Measurements from ENCODE around the gene MATN1. TPM values are rescaled to one million over a fixed set of nuclear protein-coding genes. Genes with fewer than 3 reads are reported as not detected.
A peak's percentile ranks its signal among the peaks of the same experiment; 100 is the strongest.

Gene MATN1
- total RNA-seq, 1 donor from 2014 or later, result 0.47 TPM

DNA sequence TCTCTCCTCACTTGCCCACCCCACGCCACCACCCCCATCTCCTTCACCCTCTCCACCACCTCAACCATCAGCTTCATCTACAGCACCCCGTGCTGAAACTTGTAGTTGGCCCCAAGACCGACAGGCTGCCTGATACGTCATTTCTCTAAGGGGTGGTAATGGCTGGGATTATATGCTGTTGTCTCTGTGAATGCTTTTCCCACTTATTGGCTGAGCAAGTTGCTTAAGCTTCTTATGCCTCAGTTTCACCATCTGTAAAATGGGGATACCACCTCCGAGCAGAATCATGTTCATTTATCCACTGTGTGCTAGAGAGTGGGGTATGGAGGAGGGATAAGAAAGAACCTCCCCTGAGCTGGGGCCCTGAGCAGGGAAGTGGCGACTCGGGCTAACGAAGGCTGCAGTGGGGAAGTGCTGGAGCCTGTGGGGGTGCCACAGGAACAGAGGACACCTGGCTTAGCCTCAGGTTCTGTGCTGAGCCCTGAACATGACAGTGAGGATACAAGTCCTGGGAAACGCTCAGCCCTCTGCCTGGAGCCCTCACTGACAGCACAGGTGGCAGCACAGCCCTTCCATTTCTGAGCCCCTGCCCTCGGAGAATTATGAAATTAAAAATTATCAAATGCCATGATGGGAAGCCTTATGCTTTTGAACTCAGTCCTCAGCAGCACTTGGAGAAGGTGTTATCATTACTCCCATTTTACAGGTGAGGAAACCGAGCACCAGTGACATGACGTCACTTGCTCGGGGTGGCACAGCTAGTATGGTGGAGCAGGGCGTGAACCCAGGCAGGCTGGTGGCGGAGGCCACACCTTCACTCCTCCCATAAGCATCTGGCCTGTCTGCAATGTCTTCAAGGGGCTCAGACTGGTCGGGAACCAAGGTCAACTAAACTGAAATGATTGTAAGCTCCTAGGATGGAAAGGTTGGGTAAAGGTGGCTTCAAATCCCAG is 2.8 kb downstream of the MATN1 start:
- Mint-ChIP-seq H3K9me3 (ENCODE audit: low read depth) (peaks cover 2% of the 10 kb centered on the region), H3K27ac (ENCODE audit: unreplicated experiment) (no peak overlapping the region), H3K4me1 (ENCODE audit: low read depth) (peaks cover 9% of the 10 kb centered on the region), H3K36me3 (ENCODE audit: low read depth) (peaks cover 4% of the 10 kb centered on the region), H3K4me3 (ENCODE audit: unreplicated experiment) (no peak overlapping the region), H3K27me3 (ENCODE audit: low read depth) (no peaks in the 10 kb centered on the region)
- no peak for DNase-seq (ENCODE audit: low spot score)
- TF ChIP-seq, protein P1, sequence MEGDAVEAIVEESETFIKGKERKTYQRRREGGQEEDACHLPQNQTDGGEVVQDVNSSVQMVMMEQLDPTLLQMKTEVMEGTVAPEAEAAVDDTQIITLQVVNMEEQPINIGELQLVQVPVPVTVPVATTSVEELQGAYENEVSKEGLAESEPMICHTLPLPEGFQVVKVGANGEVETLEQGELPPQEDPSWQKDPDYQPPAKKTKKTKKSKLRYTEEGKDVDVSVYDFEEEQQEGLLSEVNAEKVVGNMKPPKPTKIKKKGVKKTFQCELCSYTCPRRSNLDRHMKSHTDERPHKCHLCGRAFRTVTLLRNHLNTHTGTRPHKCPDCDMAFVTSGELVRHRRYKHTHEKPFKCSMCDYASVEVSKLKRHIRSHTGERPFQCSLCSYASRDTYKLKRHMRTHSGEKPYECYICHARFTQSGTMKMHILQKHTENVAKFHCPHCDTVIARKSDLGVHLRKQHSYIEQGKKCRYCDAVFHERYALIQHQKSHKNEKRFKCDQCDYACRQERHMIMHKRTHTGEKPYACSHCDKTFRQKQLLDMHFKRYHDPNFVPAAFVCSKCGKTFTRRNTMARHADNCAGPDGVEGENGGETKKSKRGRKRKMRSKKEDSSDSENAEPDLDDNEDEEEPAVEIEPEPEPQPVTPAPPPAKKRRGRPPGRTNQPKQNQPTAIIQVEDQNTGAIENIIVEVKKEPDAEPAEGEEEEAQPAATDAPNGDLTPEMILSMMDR (IDR thresholded peaks at IDR 0.05), result no peak

DNA sequence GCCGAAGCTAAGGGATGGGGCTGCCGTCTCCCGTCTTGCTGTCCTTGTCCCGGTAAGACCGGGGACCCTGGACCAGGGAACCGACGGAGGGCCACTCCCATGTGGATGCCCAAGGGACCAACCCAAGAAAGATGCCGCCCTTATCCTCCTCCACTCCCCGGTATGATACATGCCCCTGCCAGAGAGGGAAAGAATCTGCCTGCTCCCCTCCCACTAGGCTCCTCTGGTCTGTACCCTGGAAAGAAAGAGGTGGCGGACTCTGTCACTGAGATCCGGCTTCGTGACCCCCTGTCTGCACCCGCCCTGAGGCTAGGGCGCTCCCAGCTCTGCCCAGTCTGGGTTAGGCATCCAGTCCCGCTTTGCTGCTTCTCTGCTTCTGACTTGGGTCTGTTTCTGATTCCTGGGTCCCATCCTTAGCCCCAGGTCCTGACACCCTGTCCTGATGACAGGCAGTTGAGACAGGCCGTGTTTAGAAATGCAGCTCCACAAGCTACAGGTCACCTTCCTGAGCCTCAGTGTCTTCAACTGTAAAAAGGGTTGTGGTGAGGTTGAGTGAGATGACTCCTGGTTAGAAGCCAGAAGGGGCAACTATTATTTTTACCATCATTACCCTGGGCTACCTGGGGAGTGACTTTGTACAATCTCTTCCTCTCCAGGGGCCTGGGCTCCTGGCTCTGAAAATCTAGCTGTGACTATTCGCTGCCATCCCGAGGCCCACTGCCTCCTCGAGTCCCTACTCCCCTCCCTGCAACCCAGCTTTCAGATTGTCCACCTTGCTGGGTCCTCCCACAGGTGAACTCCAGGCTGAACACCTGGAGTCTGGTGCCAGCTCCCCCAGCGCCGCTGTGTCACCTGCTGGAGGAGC is 3.7 kb downstream of the MATN1 start:
- Mint-ChIP-seq H3K36me3 (ENCODE audit: low read depth) (peaks cover 2% of the 10 kb centered on the region), H3K27me3 (ENCODE audit: low read depth) (no peaks in the 10 kb centered on the region), H3K4me3 (ENCODE audit: unreplicated experiment) (peak overlapping the region; percentile 81), H3K27ac (ENCODE audit: unreplicated experiment) (peak overlapping the region; percentile 93), H3K4me1 (ENCODE audit: low read depth) (peaks cover 9% of the 10 kb centered on the region), H3K9me3 (ENCODE audit: low read depth) (peaks cover 4% of the 10 kb centered on the region)
- TF ChIP-seq, protein P1 (IDR thresholded peaks at IDR 0.05), result no peak
- DNase-seq (ENCODE audit: low spot score), result no peak

DNA sequence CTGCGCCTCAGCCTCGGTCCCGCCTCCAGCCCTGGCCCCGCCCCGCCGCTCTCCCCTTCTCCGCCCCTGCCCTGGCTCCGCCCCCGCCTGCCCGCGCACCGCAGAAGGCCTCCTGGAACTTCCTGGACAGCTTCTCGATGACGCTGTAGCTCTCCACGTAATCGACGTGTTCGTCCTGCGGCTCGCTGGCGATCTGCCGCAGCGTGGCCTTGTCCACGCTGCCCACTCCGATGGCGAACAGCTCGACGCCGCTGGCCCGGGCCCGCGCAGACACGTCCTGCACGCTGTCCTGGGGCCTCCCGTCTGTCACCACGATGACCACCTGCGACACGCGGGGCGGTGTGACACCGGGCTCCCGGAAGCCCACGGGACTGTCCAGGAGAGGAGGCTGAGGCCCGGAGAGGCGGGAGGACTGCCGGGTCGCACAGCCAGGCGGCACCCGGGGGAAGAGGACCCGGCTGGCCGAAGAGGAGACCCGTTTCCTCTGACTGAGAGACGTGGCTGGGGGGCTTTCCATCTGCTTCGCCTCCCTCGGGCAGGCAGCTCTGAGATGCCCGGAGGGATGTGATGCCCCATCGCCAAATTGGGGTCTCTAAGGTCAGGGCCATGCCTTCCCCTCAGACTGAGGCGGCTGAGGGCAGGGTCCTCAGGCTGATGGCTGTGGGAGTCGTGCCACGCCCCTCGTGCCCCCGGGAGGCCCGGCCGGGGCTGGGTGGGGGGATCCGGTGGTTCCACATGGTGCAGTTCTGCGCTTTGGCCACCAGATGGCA is 4.6 kb downstream of the MATN1 start:
- Mint-ChIP-seq H3K27me3 (ENCODE audit: low read depth) (no peaks in the 10 kb centered on the region), H3K4me3 (ENCODE audit: unreplicated experiment) (peak overlapping the region; percentile 81), H3K4me1 (ENCODE audit: low read depth) (peaks cover 9% of the 10 kb centered on the region), H3K9me3 (ENCODE audit: low read depth) (peaks cover 4% of the 10 kb centered on the region), H3K36me3 (ENCODE audit: low read depth) (peaks cover under 1% of the 10 kb centered on the region), H3K27ac (ENCODE audit: unreplicated experiment) (peak overlapping the region; percentile 93)
- peak; percentile 98 for DNase-seq (ENCODE audit: low spot score)
- TF ChIP-seq, protein P1 (IDR thresholded peaks at IDR 0.05), result peak; percentile 100

DNA sequence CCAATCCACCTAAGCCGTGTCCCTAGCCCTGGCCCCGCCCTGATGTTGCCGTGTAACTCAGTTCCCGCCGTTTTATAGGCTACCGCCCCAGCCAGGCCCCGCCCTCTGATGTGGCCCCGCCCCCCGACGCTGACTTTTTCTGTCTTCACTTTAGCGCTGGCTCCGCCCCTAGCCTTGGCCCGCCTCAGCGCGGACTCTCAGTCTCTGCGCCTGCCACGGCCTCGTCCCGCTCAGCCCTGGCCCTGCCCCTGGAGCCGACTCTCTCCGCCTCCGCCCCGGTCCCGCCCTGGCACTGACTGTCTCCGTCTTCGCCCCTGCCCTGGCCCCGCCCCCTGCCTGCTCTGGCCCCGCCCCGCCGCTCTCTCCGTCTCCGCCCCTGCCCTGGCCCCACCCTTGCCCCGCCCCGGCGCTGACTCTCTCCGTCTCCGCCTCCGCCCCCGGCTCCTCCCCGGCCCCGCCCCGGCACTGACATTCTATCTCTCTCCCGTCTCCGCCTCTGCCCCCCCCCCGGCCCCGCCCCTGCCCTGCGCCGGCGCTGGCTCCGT is 5.2 kb downstream of the MATN1 start:
- DNase-seq (ENCODE audit: low spot score), result peak; percentile 99
- TF ChIP-seq, protein P1 (IDR thresholded peaks at IDR 0.05), result no peak
- peak overlapping the region; percentile 95 for H3K27ac Mint-ChIP-seq (ENCODE audit: unreplicated experiment)
- peak overlapping the region; percentile 83 for H3K4me3 Mint-ChIP-seq (ENCODE audit: unreplicated experiment)
- H3K27me3 Mint-ChIP-seq (ENCODE audit: low read depth), result no peaks in the 10 kb centered on the region
- H3K9me3 Mint-ChIP-seq (ENCODE audit: low read depth), result peaks cover 4% of the 10 kb centered on the region
- H3K4me1 Mint-ChIP-seq (ENCODE audit: low read depth), result peaks cover 9% of the 10 kb centered on the region
- no peaks in the 10 kb centered on the region for H3K36me3 Mint-ChIP-seq (ENCODE audit: low read depth)
